ENCODE results near the gene ABCC3. TPM values are rescaled to one million over a fixed set of nuclear protein-coding genes. Genes with fewer than 3 reads are reported as not detected.
A peak's percentile ranks its signal among the peaks of the same experiment; 100 is the strongest.
"Not testable (repeated sequence)": the region's sequence is repeated elsewhere in the genome, so short reads cannot be mapped to it uniquely, and the experiment has no call there.

ABCC3 gene
- total and polyA plus RNA-seq, 4 donors, result 10.3 to 46.4 (median 32.0) TPM

GRCh38 chr17:50679008-50679544, 44.4 kb downstream of the ABCC3 start:
- Histone ChIP-seq H3K27ac (ENCODE audit: low read depth in 1 of 2, low read length in 1 of 2) (no peak overlapping the region), H3K4me1 (ENCODE audit: control insufficient read depth in 5 of 5, insufficient read depth in 5 of 5, low read length in 5 of 5) (peaks cover 0 to 18% (median 3%) of the 10 kb centered on the region in 5 donors), H3K27me3 (ENCODE audit: control insufficient read depth in 3 of 3, insufficient read depth in 3 of 3, low read length in 2 of 3) (no peaks in the 10 kb centered on the region), H3K36me3 (ENCODE audit: control insufficient read depth in 4 of 4, insufficient read depth in 4 of 4, low read length in 4 of 4) (peaks cover 0 to 9% (median 4%) of the 10 kb centered on the region in 4 donors), H3K4me3 (no peak overlapping the region), H3K9me3 (ENCODE audit: control insufficient read depth in 4 of 4, insufficient read depth in 3 of 4, low read length in 3 of 4) (no peaks in the 10 kb centered on the region), H3K9ac (ENCODE audit: insufficient read depth in 1 of 2, low read length in 2 of 2) (no peak overlapping the region)
- no peak for TF ChIP-seq CTCF (IDR thresholded peaks at IDR 0.05; ENCODE audit: control extremely low read depth, extremely low read depth)
- 94 to 95% methylated on average over 11 of the region's 11 CpGs for WGBS, 2 donors
- DNase-seq, result no peak
- ATAC-seq (ENCODE audit: insufficient read depth, low FRiP score), result no peak

- TF ChIP-seq CTCF (IDR thresholded peaks at IDR 0.05; ENCODE audit: control extremely low read depth, extremely low read depth), result no peak
- Histone ChIP-seq H3K9ac (ENCODE audit: insufficient read depth in 1 of 2, low read length in 2 of 2) (no peak overlapping the region), H3K36me3 (ENCODE audit: control insufficient read depth in 4 of 4, insufficient read depth in 4 of 4, low read length in 4 of 4) (peaks cover 0 to 9% (median 4%) of the 10 kb centered on the region in 4 donors), H3K9me3 (ENCODE audit: control insufficient read depth in 4 of 4, insufficient read depth in 3 of 4, low read length in 3 of 4) (no peaks in the 10 kb centered on the region), H3K4me1 (ENCODE audit: control insufficient read depth in 5 of 5, insufficient read depth in 5 of 5, low read length in 5 of 5) (peaks cover 0 to 10% (median 3%) of the 10 kb centered on the region in 5 donors), H3K27ac (ENCODE audit: low read depth in 1 of 2, low read length in 1 of 2) (no peak overlapping the region), H3K4me3 (no peak overlapping the region), H3K27me3 (ENCODE audit: control insufficient read depth in 3 of 3, insufficient read depth in 3 of 3, low read length in 2 of 3) (no peaks in the 10 kb centered on the region)
- ATAC-seq (ENCODE audit: insufficient read depth, low FRiP score) (no peak), DNase-seq (no peak)
- 96 to 98% methylated on average over 5 of the region's 5 CpGs for WGBS, 2 donors
These were observed 45.4 kb downstream of the ABCC3 start for GRCh38 chr17:50680126-50680525.

- ATAC-seq (ENCODE audit: insufficient read depth, low FRiP score); H3K4me3 ChIP-seq; H3K36me3 ChIP-seq (ENCODE audit: control insufficient read depth in 4 of 4, insufficient read depth in 4 of 4, low read length in 4 of 4); H3K9me3 ChIP-seq (ENCODE audit: control insufficient read depth in 4 of 4, insufficient read depth in 3 of 4, low read length in 3 of 4); H3K27me3 ChIP-seq (ENCODE audit: control insufficient read depth in 3 of 3, insufficient read depth in 3 of 3, low read length in 2 of 3); H3K27ac ChIP-seq (ENCODE audit: low read depth in 1 of 2, low read length in 1 of 2): not testable (repeated sequence)
- H3K4me1 ChIP-seq (ENCODE audit: control insufficient read depth in 5 of 5, insufficient read depth in 5 of 5, low read length in 5 of 5), result peaks cover 0 to 10% (median 3%) of the 10 kb centered on the region in 5 donors
- peak overlapping the region in 1 of 2 donors; percentile 26 for H3K9ac ChIP-seq (ENCODE audit: insufficient read depth in 1 of 2, low read length in 2 of 2)
- DNase-seq, result peak in 1 of 3 donors; percentile 28
- 70 to 72% methylated on average over 12 of the region's 12 CpGs for WGBS, 2 donors
These were observed 46.0 kb downstream of the ABCC3 start for GRCh38 chr17:50680543-50681262.

Data from lung (tissue), 12 donors.